GM18907 (cell line): ENCODE results near the gene CCDC74A.
"Not testable (repeated sequence)": the region's sequence is repeated elsewhere in the genome, so short reads cannot be mapped to it uniquely, and the experiment has no call there.

Experiments
- ATAC-seq: cut with Tn5 transposase; IDR thresholded peaks from one replicate; pipeline ENCODE4 v1.9.1; 2021; ENCODE audit warnings: mild to moderate bottlenecking, moderate library complexity; ENCODE audit not compliant: unreplicated experiment

CCDC74A gene

DNA sequence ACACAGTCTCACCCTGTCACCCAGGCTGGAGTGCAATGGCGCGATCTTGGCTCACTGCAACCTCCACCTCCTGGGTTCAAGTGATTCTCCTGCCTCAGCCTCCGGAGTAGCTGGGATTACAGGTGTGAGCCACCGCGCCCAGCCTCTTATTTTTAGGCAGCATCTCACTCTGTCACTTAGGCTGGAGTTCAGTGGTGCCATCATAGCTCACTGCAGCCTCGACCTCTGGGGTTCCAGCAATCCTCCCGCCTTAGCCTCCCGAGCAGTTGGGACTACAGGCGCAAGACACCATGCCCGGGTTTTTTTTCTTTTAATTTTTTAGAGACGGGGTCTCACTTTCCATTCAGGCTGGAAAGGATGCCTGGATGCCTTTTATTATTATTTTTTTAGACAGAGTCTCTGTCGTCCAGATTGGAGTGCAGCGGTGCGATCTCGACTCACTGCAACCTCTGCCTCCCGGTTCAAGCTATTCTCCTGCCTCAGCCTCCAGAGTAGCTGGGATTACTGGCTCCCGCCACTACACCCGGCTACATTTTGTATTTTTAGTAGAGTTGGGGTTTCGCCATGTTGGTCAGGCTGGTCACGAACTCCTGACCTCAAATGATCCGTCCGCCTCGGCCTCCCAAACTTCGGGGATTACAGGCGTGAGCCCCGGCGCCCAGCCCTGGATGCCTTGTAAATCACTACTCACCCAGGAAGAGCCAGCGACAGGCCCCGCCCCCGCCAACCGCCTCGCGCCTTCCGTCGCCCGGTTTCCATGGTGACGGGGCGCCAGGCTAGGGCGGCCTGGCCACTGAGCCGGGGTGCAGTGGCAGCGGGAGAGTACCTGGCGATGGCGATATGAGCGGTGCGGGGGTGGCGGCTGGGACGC, at the start of gene CCDC74A:
Gene CCDC74A, plus strand, starts transcription at position 758 of the 871 bp plus-strand sequence. Its CDS starts 83 bp downstream, at position 841.
- peak; percentile 94 for ATAC-seq

DNA sequence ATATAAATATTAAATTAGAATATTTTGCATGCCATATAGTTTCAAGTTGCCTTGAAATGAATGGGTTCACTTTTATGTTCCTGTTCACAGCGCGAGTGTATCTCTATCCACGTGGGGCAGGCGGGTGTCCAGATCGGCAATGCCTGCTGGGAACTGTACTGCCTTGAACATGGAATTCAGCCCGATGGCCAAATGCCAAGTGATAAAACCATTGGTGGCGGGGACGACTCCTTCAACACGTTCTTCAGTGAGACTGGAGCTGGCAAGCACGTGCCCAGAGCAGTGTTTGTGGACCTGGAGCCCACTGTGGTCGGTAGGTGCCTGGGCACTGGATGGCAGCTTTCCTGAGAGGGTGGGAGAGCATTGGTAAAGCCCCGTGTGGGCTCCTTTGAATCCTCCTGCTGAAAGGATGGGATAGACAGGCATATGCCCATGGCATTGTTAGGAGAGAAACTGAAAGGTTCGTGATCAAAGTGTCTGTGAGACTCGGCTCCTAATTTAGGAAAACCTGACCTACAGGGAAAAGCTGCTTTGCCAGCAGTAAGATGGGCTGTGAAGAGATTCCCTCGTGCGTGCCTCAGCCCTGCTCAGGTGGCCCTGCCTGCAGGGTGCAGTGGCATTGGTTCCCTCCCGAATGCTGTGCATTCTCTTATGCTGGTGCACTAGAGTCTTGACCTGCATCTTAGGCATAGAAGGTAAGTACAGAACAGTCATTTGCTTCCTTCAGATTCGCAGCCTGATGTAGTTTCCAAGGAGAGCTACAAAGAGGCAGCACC, 49.4 kb upstream of the CCDC74A start:
- ATAC-seq: not testable (repeated sequence)

DNA sequence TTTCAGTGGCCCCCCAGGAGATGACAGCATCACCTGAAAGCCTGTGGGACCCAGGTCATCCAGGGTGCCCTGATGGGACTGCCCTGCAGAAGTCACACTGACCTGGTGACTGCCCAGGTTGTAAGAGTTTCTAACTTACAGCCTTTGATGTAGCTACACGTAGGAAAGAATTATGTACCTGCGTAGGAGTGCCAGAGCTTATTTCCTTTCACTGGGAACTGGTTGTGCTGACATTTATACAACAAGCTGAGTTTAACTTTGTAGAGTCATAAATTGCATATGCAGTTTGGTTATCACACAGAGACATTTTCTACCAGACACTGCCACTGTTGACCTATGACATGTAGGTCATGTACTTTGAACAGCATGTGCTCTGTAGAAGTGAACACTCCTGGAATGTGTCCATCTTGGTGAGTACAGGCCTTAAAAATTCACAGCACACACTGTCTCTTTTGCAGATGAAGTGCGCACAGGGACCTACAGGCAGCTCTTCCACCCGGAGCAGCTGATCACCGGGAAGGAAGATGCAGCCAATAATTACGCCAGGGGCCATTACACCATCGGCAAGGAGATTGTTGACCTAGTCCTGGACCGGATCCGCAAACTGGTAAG, 48.7 kb upstream of the CCDC74A start:
- not testable (repeated sequence) for ATAC-seq

DNA sequence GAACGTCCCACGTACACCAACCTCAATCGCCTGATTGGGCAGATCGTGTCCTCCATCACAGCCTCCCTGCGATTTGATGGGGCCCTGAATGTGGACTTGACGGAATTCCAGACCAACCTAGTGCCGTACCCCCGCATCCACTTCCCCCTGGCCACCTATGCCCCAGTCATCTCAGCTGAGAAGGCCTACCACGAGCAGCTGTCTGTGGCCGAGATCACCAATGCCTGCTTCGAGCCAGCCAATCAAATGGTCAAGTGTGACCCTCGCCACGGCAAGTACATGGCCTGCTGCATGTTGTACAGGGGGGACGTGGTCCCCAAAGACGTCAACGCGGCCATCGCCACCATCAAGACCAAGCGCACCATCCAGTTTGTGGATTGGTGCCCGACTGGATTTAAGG, 47.3 kb upstream of the CCDC74A start:
- ATAC-seq: not testable (repeated sequence)

DNA sequence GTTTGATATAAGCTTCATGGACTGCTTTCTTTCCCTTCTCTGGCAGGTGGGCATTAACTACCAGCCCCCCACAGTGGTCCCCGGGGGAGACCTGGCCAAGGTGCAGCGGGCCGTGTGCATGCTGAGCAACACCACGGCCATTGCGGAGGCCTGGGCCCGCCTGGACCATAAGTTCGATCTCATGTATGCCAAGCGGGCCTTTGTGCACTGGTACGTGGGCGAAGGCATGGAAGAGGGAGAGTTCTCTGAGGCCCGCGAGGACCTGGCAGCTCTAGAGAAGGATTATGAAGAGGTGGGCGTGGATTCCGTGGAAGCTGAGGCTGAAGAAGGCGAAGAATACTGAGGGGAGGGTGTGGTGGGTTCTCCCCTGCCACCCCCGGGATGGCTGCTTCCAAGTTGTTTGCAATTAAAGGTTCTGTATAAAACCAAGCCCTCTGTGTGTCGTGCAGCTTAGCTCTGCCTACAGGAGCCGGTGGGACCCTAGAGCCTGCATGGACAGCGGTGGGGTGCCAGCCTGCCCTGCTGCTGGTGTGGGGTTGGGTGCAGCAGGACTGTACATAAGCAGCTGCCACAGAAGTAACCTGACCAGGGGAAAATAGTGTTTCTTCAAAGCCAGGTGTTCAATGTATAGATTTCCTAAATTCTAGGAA, 45.1 kb upstream of the CCDC74A start:
- not testable (repeated sequence) for ATAC-seq

DNA sequence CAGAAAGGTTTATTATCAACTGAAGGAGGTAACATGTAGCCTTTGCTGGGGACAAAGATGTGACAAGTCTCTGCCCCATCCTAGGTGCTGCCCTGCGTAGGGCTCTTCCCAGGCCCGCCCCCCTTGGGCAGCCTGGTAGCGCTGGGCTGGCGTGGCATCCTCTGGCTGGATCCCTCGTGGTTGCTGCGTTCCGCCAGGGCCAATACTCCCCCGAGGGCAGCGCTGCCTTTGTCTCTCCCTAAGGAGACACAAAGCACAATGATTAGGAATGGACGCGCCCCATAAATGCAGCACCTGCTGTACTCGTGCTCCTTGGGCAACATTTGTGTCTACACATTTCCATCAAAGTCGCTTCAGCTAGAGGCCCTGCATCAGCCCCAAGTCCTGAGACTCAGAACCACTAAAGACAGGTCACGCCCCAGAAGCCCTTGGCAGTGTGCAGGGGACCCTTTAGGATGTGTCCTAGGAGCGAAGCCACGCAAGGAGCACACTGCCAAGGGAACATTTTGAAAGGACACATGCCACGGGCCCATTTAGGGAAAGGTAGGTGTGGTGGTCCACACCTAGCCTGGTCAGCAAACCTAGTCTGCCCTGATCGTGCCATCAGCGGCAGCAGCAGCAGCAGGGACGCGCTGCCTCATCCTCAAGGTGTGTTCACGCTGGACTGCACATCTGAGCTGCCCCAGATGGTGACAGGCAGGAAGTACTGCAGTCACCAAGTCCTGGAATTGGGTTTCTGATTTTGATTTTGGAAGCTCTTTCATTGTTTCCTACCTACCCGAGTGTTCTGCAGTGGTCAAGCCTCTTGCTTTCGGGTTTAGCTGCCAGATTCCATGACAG, 43.5 kb upstream of the CCDC74A start:
- not testable (repeated sequence) for ATAC-seq

DNA sequence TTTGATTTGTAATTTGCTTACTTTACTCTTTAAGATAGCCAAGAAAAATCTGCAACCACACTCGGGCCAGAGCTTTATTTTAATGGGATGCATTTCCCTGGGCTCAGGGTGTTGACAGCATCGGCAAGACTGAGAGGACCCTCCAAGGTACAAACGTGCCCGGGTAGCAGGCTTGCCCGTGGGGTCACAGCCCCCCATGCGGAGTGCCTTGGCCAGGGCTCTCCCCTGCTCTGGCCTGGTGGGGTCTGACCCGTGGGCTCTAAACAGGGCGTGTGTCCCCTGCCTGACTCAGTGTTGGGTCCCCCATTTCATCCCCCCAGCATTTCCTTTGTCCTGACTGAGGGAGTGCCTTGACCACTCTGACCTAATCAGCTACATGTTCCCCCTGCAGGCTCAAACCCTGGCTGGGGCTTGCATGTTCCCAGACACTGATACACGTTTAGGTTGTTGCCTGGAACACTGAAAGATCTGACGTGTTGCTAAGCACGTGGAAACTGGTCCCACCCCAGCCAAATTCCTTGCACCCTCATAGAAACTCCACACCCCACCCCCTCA, 42.7 kb upstream of the CCDC74A start:
- ATAC-seq: not testable (repeated sequence)

DNA sequence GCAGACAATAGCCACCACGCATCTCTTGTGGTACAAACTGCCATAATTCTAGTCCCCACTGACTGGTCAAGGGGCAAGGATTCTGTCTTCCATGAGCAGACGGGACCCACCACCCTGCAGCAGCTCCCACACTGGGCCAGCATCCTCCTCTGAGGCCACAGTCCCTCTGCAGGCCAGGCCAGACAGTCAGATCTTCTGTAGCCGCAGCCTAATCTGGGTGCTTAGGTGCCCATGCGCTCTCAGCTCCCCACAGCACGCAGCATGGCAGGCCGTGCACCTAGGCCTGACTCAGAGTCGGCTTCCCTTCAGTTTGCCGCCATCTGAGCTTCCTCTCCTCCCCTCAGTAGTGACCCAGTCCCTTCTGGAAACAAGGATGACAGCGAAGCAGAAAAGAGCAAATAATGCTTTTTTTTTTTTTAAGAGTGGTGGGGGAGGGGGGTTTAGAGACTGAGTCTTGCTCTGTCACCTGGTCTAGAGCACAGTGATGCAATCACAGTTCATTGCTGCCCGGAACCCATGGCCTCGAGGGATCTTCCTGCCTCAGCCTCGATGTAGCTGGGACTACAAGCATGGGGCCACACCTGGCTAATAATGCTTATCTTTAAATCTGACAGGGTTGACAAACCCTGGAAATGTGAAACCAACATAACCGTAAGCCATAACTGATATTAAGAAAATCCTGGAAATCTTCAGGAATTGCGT, 41.3 kb upstream of the CCDC74A start:
- not testable (repeated sequence) for ATAC-seq

DNA sequence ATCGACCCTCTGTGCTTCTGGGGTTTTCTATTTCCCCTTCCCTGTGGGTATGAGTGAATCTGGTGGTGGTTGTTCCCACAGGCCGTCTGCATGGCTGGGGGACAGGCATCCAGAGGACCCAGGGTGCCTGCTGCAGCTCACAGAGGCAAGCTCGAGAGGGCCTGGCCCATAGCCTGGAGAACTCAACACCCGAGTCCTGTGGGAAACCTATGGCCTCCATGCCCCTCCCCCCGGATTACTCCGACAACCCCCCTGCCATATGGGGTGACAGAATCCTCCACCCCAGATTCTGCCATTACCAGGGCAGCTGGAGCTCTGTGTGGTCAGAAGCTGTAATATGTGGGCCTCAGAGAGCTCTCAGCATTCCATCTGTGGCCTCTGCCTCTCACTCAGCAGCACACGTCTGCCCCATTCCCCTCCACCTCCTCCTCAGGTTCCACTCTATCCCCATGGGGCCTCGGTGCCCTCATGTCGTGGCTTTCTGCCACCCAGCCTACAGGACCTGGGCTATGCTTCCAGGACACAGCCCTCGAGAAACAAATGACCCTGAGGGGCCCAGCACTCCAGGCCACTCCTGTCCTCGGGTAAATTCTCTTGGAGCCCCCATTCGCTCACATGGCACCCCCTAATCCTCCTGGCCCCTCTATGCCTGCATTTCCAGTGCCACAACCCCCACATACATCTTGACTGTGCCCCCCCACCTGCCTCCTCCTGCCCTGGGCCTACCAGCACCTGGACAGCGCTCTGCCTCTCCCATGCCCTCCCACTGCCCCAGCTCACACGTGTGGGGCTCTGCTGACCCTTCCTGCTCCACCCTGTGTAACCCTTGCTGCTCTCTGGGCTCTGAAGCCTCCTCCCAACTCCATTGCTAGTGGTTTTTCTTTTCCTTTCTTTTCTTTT, 39.1 kb upstream of the CCDC74A start:
- no peak for ATAC-seq

DNA sequence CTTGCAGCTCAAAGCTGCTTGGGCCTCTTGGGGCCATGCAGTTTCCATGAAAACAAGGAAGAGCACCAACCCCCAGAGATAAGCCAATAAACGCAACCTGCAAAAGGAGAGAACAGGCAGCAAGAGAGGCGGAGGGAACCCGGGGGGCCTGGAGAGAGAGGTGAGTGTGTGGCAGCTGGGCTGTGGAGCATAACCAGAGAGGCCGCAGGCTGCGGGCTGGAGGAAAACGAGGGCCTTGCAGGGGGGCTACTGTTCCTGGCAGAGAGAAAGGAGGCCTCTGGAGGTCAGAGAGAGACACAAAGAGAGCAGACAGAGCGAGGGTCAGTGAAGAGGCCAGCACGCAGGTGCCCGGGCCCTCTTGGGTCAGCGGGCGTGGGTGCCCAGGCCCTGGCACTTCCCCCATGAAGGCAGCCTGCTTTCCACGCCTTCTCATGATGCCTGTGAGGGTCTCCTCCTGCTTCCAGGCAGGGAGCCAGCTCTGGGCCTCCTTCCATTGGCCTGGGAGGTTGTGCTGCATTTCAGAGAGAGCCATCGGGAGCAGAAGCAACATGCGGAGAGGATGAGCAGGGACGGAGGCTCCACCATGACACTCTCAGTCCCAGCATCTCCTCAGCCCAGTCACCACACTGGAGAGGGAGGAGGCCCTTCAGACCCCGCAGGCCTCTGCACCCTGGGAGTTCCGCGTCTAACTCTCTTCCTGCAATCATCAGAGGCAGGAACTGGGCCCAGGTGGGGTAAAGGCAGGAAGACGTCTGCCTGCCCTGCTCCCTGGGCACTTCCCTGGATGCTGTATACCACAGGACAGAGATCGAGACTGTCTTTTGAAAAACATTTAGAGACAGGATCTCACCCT, 36.8 kb upstream of the CCDC74A start:
- peak; percentile 11 for ATAC-seq

DNA sequence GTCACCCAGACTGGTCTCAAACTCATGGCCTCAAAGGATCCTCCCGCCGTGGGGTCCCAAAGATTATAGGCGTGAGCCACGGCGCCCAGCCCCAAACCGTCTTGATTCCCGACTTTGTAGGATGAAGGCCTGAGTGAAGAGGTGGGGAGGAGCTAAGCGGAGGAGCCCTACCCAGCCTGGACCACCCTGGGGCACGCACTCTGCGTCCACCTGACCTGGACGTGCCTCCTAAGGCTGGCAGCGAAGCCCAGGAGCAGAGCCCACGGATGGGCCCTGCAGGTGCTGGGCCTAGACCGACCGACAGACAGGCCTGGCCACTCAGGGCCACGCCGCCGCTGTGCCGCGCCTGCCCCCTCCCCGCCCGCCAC, 36.2 kb upstream of the CCDC74A start:
- peak; percentile 3 for ATAC-seq

DNA sequence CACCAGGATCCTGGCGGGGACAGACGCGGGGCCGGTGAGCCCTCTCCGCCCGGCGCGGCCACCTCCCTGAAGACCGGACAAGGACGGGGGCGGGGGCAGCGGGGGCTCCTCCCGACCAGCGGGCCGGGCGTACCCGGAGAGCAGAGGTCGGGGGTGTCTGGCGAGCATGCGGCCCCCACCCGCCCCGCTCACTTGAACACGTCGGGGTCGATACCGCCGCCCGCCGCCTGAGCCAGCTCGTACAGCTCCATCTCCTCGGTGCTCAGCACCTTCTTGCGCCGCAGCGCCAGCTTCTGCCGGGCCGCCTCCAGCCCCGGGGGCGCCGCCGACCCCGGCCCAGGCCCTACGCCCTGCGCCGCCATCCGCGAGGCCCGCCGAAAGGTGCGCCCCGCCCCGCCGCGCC, 35.7 kb upstream of the CCDC74A start, which contains the start of gene MZT2A:
Gene MZT2A, minus strand, starts transcription at position 383 of the 403 bp plus-strand sequence. Its CDS starts 21 bp downstream, at position 362.
- ATAC-seq: peak; percentile 26

DNA sequence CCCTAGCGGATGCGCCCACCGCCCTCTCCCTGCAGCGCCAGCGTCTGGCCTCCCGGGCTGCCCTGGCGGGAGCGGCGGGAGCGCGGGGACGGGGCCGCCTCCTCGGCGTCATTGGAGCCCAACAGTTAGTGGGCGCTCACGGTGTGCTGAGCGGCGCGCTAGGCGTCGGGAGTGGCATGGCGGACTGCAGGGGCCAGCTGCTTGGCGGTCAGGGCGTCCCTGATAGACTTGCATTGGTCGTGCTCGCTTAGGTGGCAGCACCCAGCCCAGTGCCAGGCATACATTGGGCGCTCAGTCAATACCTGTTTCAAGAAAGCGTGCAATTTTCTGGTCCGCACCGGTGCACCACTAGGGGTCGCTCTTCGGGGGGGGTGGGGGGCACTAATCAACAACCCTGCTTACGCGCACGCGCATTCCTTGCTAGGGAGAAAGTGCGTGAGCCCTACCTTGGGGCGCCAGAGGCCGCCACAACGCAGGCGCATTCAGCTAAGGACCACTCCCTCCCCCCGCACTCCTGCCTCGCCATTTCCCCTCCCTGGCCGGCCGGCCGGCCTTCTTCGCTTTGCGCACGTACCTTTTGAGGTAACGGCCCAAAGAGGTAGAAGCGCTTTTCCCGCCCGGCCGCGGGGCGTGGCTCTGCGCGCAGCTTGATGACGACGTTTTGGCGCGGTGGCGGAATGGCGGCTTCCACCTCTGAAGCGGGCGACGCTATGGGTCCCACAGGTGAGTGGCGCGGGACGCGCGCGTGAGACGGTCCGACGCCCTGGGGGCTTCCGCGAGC, 35.1 kb upstream of the CCDC74A start:
- peak; percentile 76 for ATAC-seq

DNA sequence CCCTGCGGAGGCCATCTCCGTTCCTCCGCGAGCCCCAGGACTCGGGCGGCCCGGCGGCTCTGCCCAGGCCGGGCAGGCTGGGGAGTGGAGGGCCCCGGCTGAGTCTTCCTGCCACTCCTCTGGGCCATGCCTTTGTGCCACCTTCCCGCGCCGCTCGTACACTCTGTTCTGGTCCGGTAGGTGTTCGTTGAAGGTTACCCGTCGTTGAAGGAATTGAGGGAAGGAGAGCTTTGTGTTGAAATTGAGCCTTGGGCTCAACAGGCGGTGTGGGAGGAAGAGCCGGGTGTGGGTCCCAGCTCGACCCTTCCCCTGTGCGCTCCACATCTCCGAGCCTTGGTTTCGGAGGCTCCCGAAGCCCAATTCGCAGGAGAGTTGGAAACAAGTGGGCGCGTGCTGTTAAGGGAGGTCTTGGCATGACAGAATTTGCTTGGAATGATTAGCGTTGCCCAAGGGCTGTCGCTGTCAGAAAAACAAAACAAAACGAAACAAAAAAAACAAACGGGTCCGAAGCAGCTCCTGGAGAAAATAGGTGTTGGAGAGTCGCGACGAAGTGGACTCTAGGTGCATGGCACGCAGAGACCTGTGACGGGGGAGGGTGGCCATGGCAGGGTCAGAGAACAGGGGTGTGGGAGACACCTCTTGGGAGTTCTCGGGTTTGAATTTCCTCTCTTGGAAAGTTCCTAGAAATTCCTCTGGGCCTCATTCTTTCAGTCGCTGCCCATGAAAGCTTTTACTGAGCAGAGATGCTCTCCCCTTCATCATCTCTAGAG, 34.3 kb upstream of the CCDC74A start:
- ATAC-seq: peak; percentile 30

DNA sequence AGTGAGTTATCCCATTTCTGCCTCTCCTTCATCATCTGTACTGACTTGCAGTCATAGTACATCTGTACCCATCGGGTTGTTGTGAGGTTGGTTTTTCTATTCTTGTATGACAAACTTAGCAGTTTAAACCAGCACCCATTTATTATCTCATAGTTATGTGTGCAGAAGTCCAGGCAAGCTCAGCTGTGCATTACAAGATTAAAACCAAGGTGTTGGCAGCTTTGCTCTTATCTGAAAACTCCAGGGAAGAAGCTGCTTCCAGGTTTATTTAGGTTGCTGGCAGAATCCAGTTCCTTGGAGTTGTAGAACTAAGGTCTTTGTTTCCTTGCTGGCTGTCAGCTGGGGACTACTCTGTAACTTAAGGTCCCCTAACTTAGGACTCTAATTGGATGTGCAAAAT, 32.2 kb upstream of the CCDC74A start:
- not testable (repeated sequence) for ATAC-seq
